GM18907 (cell line): ENCODE data around the gene CYP3A7.
"Not testable (repeated sequence)": the region's sequence is repeated elsewhere in the genome, so short reads cannot be mapped to it uniquely, and the experiment has no call there.

ENCODE experiments used
- ATAC-seq: cut with Tn5 transposase; IDR thresholded peaks from one replicate; pipeline ENCODE4 v1.9.1; 2021; ENCODE audit warnings: mild to moderate bottlenecking, moderate library complexity; ENCODE audit not compliant: unreplicated experiment

The CYP3A7 gene

DNA sequence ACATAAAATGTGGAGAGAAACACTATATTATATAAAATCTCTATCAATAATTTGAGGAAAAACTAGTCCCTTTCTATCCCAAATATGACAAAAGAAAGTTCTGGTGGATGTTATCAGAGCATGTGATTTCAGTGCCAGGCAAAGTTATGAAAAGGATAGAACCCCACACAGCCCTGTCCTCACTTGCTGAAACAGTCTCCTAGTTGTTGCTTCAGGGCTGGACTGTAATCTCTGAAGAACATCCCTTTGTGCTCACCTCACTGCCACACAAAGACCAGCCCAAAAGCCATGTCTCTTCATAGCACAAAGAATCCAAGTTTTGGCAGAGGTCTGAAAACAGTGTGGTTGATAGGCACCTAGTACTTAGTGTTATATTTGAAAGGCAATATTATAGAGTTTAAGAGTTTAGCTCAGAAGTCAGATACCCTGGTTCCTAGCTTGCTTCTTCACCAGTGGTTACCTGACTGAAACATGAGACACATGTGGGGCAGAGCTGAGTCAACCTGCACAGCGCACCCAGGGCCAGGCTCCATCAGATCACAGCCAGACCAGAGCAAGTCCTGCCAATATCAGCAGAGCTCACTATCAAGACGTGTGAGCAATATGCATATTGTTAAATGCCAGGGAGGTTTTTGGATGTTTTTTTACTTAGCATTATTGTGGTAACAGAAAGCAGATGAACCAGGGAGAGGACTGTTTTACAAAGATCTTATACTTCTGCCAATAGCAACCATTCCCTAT lies 25.0 kb downstream of the CYP3A7 start:
- no peak for ATAC-seq

DNA sequence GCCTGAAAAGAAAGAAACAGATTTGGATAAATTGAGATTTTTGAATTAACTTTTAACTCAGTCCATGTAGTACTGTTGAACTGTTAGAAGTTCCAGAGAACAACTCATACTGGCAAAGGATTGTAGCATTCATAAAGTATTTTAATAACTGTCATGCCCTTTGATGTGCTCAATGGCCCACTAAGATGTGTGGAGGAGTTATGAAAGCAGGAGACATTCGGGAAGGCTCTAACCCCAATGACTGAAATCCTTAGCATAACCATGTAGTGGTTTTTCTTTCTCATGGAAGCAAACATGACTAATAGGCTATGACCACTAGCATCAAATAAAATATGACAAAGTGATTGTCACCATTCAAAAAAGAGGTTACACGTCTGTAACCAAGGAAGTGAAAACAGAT lies 25.7 kb downstream of the CYP3A7 start:
- no peak for ATAC-seq

DNA sequence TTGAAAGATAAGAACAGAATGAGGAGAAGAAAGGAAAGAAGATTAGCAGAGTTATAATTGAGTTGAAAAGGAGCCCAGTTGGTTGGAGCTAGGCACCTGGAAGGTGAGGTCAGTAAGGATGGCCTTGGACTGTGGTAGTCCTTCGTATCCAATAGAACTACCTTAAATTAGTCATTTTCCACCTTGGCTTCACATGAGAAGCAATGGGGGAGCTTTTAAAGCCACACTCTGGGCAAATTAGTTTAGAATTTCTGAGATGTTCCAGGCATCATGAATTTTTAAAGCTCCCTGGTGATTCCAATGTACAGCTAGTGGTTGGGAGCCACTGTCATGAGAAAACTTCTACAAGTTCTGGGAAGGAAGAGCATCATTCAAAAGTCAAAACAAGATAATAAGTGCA lies 27.9 kb downstream of the CYP3A7 start:
- ATAC-seq = no peak

DNA sequence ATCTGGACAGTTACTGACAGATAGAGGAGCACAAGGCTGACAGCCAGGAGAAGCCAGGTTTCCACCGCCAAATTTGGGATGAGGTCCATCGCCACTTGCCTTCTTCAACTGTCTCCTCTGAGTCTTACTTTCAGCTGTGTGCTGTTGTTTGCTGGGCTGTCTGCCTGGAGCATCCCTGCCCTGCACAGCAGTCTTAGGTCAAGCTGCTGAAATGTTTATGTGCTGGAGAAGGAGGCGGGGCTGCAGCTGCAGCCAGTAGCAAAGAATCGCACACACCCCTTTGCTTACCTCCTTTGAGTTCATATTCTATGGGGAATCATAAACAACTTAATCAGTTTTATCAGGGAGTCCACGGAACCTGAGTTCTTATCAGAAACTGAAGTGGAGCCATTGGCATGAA lies 35.0 kb downstream of the CYP3A7 start:
- no peak for ATAC-seq

DNA sequence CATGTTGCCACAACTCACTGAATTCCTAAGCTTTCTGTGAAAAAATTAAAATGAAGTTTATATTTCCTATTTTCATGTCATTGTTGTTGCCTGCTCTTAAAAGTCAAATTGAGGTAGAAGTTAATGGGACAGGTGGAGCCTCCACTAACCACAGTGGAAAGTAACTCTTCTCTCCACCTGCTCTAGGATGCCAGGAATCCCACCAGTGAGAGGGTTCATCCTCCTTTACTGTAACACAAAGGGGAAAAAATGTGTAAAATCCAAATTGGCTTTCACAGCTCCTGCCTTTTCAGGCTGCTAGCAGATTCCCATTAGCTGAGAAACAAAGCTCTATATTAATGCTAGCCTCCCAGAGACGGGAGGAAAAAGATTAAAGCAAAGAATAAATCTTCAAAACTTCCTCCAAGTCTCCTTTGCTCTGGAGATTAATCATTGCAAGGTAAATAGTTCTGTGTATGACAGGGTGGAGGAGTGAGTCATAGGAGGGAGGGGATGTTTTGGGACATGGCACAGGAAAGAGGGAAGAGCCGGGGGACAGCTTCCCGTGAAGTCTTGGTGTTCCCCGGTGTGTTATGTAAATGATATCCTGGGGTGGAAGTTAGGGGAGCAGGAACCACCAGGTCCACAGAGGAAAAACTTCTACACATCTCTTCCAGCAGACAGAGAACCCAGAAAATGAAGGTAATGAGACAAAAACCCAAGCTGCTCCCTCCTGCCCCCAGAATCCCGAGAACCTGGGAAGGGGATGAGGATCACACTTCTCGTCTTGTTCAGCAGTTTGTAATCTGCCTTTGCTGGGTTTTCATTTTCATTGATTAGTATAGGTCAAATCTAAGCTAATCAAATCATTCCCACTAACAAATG lies 35.9 kb downstream of the CYP3A7 start:
- ATAC-seq = not testable (repeated sequence)

DNA sequence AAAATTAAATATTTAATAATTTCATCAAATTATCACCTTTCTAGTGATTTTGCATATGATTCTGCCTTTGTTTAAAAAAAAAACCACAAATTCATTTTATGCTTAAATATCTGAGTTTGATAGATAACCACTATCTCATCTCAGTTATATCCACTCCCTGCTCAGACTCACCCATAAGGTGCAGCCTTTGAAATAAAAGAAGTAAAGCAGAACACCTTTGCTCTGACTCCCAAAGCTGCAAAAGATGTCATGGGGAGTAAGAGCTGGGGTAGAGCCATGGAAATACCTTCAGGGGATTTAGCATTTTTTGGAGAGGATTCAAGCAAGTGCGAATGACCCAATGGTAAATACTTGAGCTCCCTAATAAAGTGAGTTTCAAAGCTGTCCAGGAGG lies 40.1 kb downstream of the CYP3A7 start:
- ATAC-seq = no peak

DNA sequence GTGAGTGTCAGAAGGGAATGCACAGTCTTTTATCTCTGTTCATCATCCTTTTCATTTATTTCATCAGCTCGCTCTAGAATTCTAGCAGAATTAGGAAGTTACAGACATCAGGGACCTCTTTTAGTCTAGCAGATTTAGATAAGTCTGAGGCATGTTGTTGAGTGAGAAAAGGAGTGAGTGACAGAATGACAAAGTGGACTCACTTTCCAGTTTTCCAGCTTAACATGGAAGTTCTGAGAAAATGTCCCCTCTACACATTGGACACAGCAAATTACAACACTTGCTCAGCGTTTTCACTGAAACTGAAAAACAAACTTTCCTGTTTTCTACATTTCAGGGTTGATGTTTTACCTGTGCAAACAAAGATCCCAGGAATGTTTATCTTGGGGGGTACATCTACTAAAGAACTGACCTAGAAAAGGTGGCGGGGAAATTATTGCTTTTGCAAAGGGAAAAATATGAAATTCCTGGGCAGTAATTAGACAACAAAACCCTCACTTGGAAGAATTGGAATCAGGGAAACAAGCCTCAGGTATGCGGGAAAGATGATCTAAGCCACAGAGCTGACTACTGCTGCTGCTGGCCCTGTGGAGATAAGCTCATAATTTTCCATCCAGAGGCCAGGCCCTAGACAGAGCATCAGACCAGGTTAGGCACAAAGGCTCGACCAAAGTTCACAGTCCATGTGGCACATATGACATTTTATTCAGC lies 40.6 kb downstream of the CYP3A7 start:
- ATAC-seq = no peak

DNA sequence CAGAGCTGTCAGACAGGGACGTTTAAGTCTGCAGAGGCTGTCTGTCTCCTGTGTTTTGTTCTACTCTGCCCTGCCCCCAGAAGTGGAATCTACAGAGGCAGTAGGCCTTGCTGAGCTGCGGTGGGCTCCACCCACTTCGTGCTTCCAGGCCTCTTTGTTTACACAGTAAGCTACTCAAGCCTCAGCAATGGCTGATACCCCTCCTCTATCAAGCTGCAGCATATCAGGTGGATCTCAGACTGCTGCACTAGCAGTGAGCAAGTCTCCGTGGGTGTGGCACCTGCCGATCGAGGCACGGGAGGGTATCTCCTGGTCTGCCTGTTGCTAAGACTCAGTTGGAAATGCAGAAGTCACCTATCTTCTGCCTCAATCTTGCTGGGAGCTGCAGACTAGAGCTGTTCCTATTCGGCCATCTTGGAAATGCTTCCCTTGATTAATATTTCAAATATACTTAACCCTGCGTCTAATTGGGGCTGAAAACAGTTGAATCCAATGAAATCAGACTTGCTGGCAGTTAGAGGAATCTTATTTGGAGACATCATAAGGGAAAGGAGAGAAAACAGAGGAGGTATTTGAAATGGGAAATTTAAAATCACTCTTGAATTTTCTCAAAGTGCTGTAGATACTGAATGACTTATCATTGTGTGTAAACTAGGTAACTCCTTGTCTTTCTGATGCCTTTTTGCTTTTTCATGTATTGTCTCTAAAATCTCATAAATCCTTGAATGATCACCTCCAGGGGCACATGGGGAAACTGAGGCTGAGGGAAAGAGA lies 41.4 kb downstream of the CYP3A7 start:
- ATAC-seq = no peak

DNA sequence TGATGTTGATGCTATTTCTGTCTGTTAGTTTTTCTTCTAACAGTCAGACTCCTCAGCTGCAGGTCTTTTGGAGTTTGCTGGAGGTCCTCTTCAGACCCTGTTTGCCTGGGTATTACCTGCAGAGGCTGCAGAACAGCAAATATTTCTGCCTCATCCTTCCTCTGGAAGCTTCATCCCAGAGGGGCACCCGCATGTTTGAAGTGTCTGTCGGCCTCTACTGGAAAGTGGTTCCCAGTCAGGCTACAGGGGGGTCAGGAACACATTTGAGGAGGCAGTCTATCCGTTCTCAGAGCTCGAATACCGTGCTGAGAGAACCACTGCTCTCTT lies 41.9 kb downstream of the CYP3A7 start:
- ATAC-seq = no peak

DNA sequence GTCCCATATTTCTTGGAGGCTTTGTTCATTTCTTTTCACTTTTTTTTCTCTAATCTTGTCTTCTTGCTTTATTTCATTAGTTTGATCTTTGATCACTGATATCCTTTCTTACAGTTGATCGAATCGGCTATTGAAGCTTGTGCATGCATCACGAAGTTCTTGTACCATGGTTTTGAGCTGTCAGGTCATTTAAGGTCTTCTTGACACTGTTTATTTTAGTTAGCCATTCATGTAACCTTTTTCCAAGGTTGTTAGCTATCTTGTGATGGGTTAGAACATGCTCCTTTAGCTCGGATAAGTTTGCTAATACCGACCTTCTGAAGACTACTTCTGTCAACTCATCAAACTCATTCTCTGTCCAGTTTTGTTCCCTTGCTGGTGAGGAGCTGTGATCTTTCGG lies 42.4 kb downstream of the CYP3A7 start:
- ATAC-seq = not testable (repeated sequence)

DNA sequence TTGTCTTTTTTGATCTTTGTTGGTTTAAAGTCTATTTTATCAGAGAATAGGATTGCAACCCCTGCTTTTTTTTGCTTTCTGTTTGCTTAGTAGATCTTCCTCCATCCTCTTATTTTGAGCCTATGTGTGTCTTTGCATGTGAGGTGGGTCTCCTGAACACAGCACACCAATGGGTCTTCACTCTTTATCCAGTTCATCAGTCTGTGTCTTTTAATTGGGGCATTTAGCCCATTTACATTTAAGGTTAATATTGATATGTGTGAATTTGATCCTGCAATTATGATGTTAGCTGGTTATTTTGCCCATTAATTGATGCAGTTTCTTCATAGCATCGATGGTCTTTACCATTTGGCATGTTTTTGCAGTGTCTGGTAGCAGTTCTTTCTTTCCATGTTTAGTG lies 43.3 kb downstream of the CYP3A7 start:
- not testable (repeated sequence) for ATAC-seq

DNA sequence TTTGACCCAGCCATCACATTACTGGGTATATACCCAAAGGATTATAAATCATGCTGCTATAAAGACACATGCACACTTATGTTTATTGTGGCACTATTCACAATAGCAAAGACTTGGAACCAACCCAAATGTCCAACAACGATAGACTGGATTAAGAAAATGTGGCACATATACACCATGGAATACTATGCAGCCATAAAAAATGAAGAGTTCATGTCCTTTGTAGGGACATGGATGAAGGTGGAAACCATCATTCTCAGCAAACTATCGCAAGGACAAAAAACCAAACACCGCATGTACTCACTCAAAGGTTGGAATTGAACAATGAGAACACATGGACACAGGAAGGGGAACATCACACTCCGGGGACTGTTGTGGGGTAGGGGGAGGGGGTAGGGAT lies 44.1 kb downstream of the CYP3A7 start:
- ATAC-seq = not testable (repeated sequence)

DNA sequence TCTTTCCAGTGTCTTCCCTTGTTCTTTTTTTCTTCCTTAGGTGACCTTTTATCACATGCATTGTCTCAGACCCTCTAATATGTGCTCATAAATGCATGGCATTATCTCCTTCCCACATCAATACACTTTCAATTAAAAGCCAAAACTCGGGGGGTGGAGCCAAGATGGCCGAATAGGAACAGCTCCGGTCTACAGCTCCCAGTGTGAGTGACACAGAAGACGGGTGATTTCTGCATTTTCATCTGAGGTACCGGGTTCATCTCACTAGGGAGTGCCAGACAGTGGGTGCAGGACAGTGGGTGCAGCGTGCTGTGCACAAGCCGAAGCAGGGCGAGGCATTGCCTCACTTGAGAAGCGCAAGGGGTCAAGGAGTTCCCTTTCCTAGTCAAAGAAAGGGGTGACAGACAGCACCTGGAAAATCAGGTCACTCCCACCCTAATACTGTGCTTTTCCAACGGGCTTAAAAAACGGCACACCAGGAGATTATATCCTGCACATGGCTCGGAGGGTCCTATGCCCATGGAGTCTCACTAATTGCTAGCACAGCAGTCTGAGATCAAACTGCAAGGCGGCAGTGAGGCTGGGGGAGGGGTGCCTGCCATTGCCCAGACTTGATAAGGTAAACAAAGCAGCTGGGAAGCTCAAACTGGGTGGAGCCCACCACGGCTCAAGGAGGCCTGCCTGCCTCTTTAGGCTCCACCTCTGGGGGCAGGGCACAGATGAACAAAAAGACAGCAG lies 49.0 kb downstream of the CYP3A7 start:
- not testable (repeated sequence) for ATAC-seq

DNA sequence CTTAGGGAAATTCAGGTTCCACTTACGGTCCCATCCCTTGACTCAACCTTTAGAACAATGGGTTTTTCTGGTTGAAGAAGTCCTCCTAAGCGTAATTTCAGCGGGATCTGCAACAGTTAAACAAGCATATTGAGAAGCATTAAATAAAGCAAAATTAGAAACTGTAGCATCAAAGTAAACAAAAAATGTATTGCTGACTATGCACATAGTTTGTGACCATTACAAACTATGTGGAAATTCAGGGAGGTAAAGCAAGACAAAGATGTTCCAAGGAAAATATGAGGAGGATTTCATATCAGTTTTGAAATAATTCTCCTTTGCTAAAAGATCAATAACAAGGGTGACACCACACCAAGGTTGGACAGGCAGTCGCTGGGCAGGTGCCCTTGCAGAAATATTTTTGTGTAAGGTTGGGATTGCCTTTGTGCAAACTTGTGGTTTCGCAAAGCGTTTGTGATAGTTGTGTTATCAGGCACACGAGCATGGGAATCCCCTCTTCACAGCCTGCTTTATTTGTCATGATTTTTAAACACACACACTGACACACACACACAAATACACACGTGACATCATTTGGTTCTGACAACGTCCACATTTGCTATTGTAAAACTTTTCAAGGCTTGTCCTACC lies 49.8 kb downstream of the CYP3A7 start:
- no peak for ATAC-seq

DNA sequence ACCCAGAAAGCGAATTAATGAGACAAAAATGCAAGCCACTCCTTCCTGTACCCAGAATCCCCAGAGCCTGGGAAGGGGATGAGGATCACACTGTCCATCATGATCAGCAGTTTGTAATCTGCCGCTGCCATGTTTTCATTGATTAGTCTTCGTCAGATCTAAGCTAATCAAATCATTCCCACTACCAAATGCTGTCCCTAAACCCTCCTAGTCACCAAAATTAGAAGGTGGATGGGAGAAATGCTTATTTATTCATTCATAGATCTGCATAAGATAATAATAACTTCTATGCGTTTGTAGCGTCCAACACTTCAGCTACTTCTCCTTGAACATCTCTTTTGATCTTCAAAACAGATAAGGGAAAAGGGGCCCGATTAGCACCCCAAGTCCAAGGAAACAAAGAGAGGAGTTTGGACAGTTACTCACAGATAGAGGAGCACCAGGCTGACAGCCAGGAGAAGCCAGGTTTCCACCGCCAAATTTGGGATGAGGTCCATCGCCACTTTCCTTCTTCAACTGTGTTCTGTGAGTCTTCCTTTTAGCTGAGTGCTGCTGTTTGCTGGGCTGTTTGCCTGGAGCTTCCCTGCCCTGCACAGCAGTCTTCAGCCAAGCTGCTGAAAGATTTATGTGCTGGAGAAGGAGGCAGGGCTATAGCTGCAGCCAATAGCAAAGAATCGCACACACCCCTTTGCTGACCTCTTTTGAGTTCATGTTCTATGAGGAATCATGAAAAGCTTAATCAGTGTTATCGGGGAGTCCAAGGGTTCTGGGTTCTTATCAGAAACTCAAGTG lies 55.4 kb downstream of the CYP3A7 start, which contains the start of gene CYP3A5:
Gene CYP3A5 (minus strand): TSS at position 597 of the 792 bp plus-strand sequence. CDS start 100 bp downstream, at position 497.
- no peak for ATAC-seq

DNA sequence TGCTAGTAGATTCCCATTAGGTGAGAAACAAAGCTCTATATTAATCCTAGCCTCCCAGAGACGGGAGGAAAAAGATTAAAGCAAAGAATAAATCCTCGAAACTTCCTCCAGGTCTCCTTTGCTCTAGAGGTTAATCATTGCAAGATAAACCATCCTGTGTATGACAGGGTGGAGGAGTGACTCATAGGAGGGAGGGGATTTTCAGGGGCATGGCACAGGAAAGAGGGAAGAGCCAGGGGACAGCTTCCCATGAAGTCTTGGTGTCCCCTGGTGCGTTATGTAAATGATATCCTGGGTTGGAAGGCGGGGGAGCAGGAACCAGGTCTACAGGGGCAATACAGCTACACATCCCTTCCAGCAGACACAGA lies 56.0 kb downstream of the CYP3A7 start:
- ATAC-seq = no peak

DNA sequence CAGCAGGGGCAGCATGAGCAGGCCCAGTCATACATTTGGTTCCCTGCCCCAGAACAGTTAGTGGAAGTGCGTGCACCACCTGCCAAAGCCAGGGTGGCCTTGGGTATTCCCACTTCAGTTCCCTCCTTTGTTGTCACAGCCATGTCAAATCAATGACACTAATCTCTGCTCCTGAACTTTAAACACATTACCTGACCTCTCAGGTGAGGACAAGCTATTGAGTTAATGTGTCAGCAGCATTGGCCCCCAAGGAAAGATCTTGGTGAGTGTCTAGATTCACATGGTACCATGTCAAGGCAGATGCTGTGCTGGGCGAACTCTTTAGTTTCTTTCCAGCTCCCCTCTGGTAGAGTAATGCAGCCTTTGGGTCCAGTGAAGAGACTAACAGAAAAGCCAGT lies 57.3 kb downstream of the CYP3A7 start:
- ATAC-seq = no peak

DNA sequence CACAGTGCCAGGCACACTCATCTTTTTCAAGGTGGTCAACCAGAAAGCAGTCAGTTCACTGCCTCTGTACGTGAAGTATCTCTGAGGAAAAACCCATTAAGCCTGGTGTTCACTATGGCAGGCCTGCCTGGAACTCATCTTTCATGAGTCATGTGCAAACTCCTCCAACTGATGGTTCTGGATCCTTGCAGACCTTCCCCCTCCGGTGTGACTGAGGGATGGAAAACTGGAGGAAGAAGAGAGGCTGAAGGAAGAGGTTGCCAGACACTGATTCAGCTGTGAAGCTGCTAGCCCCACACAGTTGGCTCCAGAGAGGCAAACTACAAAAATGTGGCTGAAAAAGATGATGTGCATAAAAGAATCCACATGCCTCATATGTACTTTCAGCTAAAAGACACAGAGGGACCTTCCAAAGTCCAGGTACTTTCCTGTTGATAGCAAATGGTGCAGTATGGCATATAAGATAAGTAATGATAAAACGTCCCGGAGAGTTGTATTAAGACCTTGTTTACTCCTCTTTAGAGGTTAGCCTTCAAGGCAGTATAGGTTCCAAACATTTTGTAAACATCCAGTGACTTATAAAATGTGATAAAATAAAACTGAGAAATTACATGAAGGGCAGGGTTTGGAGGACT lies 57.9 kb downstream of the CYP3A7 start:
- no peak for ATAC-seq
